Right lung (tissue), 5 donors: ENCODE results near the gene GIMAP6. TPM values are rescaled to one million over a fixed set of nuclear protein-coding genes. Genes with fewer than 3 reads are reported as not detected.
"Not testable (repeated sequence)": the region's sequence is repeated elsewhere in the genome, so short reads cannot be mapped to it uniquely, and the experiment has no call there.

Experiments used
- DNase-seq, 2 donors: peaks; one replicate each; pipeline ENCODE4 v3.0.0-alpha.2; 2013
- polyA plus RNA-seq, 5 donors: library from polyadenylated mRNA; unstranded; fragments of 120-200 nt; gene quantifications; one replicate each; pipeline versions ENCODE4 v1.2.1 to v1.2.3, GENCODE V29; 2013; ENCODE audit warnings: inconsistent platforms in 1 of 5, low replicate concordance in 1 of 5; ENCODE audit not compliant: insufficient read length in 5 of 5, insufficient read depth in 1 of 5

GIMAP6 gene
- polyA plus RNA-seq, 5 donors: 27.3 to 33.1 (median 28.0) TPM

DNA sequence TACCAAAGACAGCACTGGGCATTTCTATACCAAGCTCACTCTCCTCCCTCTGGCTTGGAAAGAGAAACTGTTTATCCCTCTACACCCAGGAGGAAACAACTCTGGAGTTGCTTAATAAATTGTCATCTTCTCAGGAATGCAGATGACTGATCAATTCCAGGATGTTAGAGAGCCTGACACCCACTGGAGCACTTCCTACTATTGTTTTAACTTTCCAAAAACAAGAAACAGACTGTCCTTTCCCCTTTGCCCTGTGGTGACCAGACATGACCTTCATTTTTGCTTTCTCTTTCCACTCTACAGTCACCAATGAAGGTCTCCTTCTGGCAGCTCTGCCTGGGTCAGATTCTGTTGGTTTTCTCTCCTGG, 45.4 kb downstream of the GIMAP6 start:
- DNase-seq: peak; percentile 15 to 30

DNA sequence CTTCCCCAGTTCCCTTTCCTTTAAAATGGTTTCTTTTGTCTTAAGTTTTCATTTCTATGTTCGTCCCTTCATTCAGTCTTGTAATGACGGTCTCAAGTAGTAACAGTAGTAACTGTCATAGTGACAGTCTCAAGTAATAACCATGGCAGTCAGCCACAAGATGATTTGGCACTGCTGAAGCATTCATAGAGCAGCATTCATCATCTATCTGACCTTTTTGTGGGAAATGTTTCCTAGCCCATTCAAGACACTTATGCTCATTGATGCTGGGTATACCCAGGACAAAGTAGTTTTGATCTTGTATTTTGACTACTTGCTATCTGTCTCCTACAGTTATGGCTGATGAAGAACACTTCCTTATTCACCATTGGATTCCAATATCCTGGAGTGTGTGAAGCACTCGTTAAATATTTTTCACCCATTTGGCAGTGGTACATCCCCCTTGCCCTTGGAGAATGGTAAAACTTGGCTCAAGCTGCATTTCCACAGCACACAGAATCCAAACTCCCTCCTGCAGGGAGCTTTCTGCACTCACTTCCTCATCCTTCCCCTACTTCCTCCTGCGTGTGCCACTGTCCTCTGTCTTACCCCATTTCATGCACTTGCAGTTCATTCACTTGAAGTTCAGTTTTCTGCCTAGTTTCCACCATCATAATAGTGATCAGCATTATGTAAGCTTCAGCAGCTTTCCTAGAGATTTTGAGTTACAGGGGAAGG, 46.0 kb downstream of the GIMAP6 start:
- DNase-seq: no peak

- DNase-seq: no peak
These were observed 47.0 kb downstream of the GIMAP6 start for GRCh38 chr7:150585199-150585598.

DNA sequence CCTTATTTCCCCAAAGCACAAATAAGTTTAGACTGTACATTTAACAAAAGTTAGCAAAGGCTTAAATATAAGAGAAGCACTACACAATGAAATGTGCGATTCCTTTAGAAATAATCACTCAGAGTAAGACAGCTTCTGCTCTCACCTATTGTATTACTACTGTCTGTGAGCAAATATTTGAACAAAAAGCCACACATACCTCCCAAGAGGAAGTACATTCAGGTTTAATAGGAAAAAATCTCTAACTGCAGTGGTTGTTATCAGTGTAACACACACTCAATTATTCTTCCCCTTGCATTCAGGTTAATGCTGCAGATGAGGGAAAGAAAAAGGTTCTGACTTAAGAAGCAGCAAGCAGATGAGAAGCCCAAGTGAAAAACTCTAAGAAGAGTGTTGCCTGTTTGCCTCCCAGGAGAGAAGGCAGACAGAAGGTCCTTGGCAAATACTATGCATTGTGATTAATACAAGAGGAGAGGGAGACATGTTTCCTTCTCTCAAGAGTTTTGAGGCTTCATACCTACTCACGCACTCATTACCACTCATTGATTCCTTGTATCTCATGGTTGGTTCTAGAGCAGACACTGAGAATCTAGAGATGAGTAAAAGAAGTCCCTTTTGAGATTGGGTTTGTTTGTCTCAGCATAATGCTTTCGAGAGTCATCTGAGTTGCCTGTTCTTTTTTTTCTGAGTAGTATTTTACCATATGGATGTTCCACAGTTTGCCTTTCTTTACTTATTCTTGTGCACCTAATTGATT, 51.4 kb downstream of the GIMAP6 start:
- DNase-seq: no peak

GRCh38 chr7:150579979-150580637, 52.1 kb downstream of the GIMAP6 start:
- DNase-seq: not testable (repeated sequence)

Other genes with a start within 250 kb of the GIMAP6 start
- 10 to 100 TPM; 18.1 to 28.7 (median 24.8) TPM for gene GIMAP8, start 181.8 kb downstream of the GIMAP6 start, polyA plus RNA-seq
- 10 to 100 TPM; 30.0 to 50.8 (median 38.9) TPM for gene GIMAP7, start 117.5 kb downstream of the GIMAP6 start, polyA plus RNA-seq
- gene GIMAP4, start 65.0 kb downstream of the GIMAP6 start, polyA plus RNA-seq: 100 to 1,000 TPM in 2 of 5 donors, 10 to 100 TPM in 3; 65.4 to 106 (median 78.0) TPM
- 10 to 100 TPM; 16.1 to 26.3 (median 19.1) TPM for gene GIMAP2, start 53.3 kb upstream of the GIMAP6 start, polyA plus RNA-seq
- gene GIMAP1, start 84.2 kb upstream of the GIMAP6 start, polyA plus RNA-seq: 1 to 10 TPM; 4.6 to 6.7 (median 5.7) TPM
- 10 to 100 TPM; 11.7 to 24.0 (median 17.4) TPM for gene GIMAP5, start 105.0 kb upstream of the GIMAP6 start, polyA plus RNA-seq
- gene TMEM176B, start 168.0 kb upstream of the GIMAP6 start, polyA plus RNA-seq: 10 to 100 TPM in 4 of 5 donors, 1 to 10 TPM in 1; 6.5 to 17.0 (median 13.4) TPM
- 1 to 10 TPM; 4.2 to 6.8 (median 6.4) TPM for gene TMEM176A, start 168.4 kb upstream of the GIMAP6 start, polyA plus RNA-seq
- gene AOC1, start 220.1 kb upstream of the GIMAP6 start, polyA plus RNA-seq: under 1 TPM; 0.53 to 0.97 (median 0.66) TPM